ENCODE data around the gene IL18RAP.

Gene IL18RAP

GRCh38 chr2:102399499-102400141 lies 23.3 kb upstream of the IL18RAP start:
- Histone ChIP-seq H2AFZ (ENCODE audit: low read depth, low read length, severe bottlenecking) (no peak overlapping the region), H3K9ac (ENCODE audit: low read length) (no peak overlapping the region), H3K9me2 (replicated peaks; ENCODE audit: insufficient read depth, low read length) (no peaks in the 10 kb centered on the region), H3F3A (ENCODE audit: insufficient read depth) (no peaks in the 10 kb centered on the region), H3K36me3 (ENCODE audit: low read length) (no peaks in the 10 kb centered on the region), H3K9me3 (ENCODE audit: insufficient read depth, low read length) (no peaks in the 10 kb centered on the region), H3K79me2 (ENCODE audit: insufficient read depth, low read length) (no peaks in the 10 kb centered on the region), H3K4me2 (ENCODE audit: low read depth, low read length, poor library complexity, severe bottlenecking) (no peak overlapping the region), H4K20me1 (ENCODE audit: low read depth, low read length) (no peaks in the 10 kb centered on the region), H3K27ac (ENCODE audit: low read depth, low read length) (no peak overlapping the region), H3K4me3 (ENCODE audit: insufficient read depth, low read length, poor library complexity, severe bottlenecking) (no peak overlapping the region), H3K27me3 (ENCODE audit: low read length) (no peaks in the 10 kb centered on the region)
- TF ChIP-seq CTCF (IDR thresholded peaks at IDR 0.05; ENCODE audit: insufficient read depth, low read length, poor library complexity, severe bottlenecking) (no peak), EZH2phosphoT487 (conservative IDR thresholded peaks at IDR 0.05; ENCODE audit: low read length) (no peak)

- Histone ChIP-seq H3K27me3 (ENCODE audit: low read length) (no peaks in the 10 kb centered on the region), H3K36me3 (ENCODE audit: low read length) (no peaks in the 10 kb centered on the region), H3K79me2 (ENCODE audit: insufficient read depth, low read length) (no peaks in the 10 kb centered on the region), H4K20me1 (ENCODE audit: low read depth, low read length) (no peaks in the 10 kb centered on the region), H3F3A (ENCODE audit: insufficient read depth) (no peaks in the 10 kb centered on the region), H2AFZ (ENCODE audit: low read depth, low read length, severe bottlenecking) (no peak overlapping the region), H3K4me3 (ENCODE audit: insufficient read depth, low read length, poor library complexity, severe bottlenecking) (no peak overlapping the region), H3K27ac (ENCODE audit: low read depth, low read length) (no peak overlapping the region), H3K9me2 (replicated peaks; ENCODE audit: insufficient read depth, low read length) (no peaks in the 10 kb centered on the region), H3K9ac (ENCODE audit: low read length) (no peak overlapping the region), H3K9me3 (ENCODE audit: insufficient read depth, low read length) (no peaks in the 10 kb centered on the region), H3K4me2 (ENCODE audit: low read depth, low read length, poor library complexity, severe bottlenecking) (no peak overlapping the region)
- TF ChIP-seq EZH2phosphoT487 (conservative IDR thresholded peaks at IDR 0.05; ENCODE audit: low read length), result no peak
- no peak for TF ChIP-seq CTCF (IDR thresholded peaks at IDR 0.05; ENCODE audit: insufficient read depth, low read length, poor library complexity, severe bottlenecking)
Measured at GRCh38 chr2:102401456-102401855, 21.5 kb upstream of the IL18RAP start.

GRCh38 chr2:102401865-102402264 lies 21.1 kb upstream of the IL18RAP start:
- no peaks in the 10 kb centered on the region for H3K36me3 ChIP-seq (ENCODE audit: low read length)
- no peaks in the 10 kb centered on the region for H3K9me2 ChIP-seq (replicated peaks; ENCODE audit: insufficient read depth, low read length)
- no peaks in the 10 kb centered on the region for H3K9me3 ChIP-seq (ENCODE audit: insufficient read depth, low read length)
- H3K4me2 ChIP-seq (ENCODE audit: low read depth, low read length, poor library complexity, severe bottlenecking), result no peak overlapping the region
- H2AFZ ChIP-seq (ENCODE audit: low read depth, low read length, severe bottlenecking), result no peak overlapping the region
- H3K27ac ChIP-seq (ENCODE audit: low read depth, low read length), result no peak overlapping the region
- no peak overlapping the region for H3K9ac ChIP-seq (ENCODE audit: low read length)
- no peaks in the 10 kb centered on the region for H4K20me1 ChIP-seq (ENCODE audit: low read depth, low read length)
- H3K27me3 ChIP-seq (ENCODE audit: low read length), result no peaks in the 10 kb centered on the region
- no peaks in the 10 kb centered on the region for H3K79me2 ChIP-seq (ENCODE audit: insufficient read depth, low read length)
- no peaks in the 10 kb centered on the region for H3F3A ChIP-seq (ENCODE audit: insufficient read depth)
- no peak overlapping the region for H3K4me3 ChIP-seq (ENCODE audit: insufficient read depth, low read length, poor library complexity, severe bottlenecking)
- TF ChIP-seq EZH2phosphoT487 (conservative IDR thresholded peaks at IDR 0.05; ENCODE audit: low read length), result no peak

GRCh38 chr2:102410952-102411351 lies 12.0 kb upstream of the IL18RAP start:
- Histone ChIP-seq H2AFZ (ENCODE audit: low read depth, low read length, severe bottlenecking) (no peak overlapping the region), H3F3A (ENCODE audit: insufficient read depth) (no peaks in the 10 kb centered on the region), H3K79me2 (ENCODE audit: insufficient read depth, low read length) (no peaks in the 10 kb centered on the region), H3K4me3 (ENCODE audit: insufficient read depth, low read length, poor library complexity, severe bottlenecking) (no peak overlapping the region), H3K4me2 (ENCODE audit: low read depth, low read length, poor library complexity, severe bottlenecking) (no peak overlapping the region), H3K36me3 (ENCODE audit: low read length) (no peaks in the 10 kb centered on the region), H3K27me3 (ENCODE audit: low read length) (no peaks in the 10 kb centered on the region), H3K9me3 (ENCODE audit: insufficient read depth, low read length) (peaks cover 15% of the 10 kb centered on the region; the same call in 1 of the 2 replicates), H3K27ac (ENCODE audit: low read depth, low read length) (no peak overlapping the region), H3K9me2 (replicated peaks; ENCODE audit: insufficient read depth, low read length) (no peaks in the 10 kb centered on the region), H4K20me1 (ENCODE audit: low read depth, low read length) (no peaks in the 10 kb centered on the region), H3K9ac (ENCODE audit: low read length) (no peak overlapping the region)
- TF ChIP-seq EZH2phosphoT487 (conservative IDR thresholded peaks at IDR 0.05; ENCODE audit: low read length) (no peak), CTCF (IDR thresholded peaks at IDR 0.05; ENCODE audit: insufficient read depth, low read length, poor library complexity, severe bottlenecking) (no peak)

Data from SU-DHL-6 (cell line).